DOHH2 (cell line): ENCODE results near the gene DQX1.
"Not testable (repeated sequence)": the region's sequence is repeated elsewhere in the genome, so short reads cannot be mapped to it uniquely, and the experiment has no call there.

Experiments
- H3F3A ChIP-seq: fragments of 200-600 bp; sonication (generic), shearing (Covaris generic); 2 replicates; pipeline ENCODE4 v1.6.0; 2016; ENCODE audit warnings: antibody characterized with exemption, mild to moderate bottlenecking; ENCODE audit not compliant: control insufficient read depth, insufficient read depth
- H3K27ac ChIP-seq: fragments of 200-600 bp; sonication (generic); 2 replicates; pipeline ENCODE4 v1.5.1; 2014; ENCODE audit warnings: low read depth, mild to moderate bottlenecking, low read length, moderate library complexity
- H3K27me3 ChIP-seq: fragments of 200-600 bp; sonication (generic); 2 replicates; pipeline ENCODE4 v1.6.1; 2014; ENCODE audit warnings: mild to moderate bottlenecking, low read length, mixed read lengths; ENCODE audit not compliant: control insufficient read depth
- H3K36me3 ChIP-seq: fragments of 200-600 bp; sonication (generic); 2 replicates; pipeline ENCODE4 v1.6.1; 2014; ENCODE audit warnings: mild to moderate bottlenecking, low read length, moderate library complexity, mixed read lengths; ENCODE audit not compliant: control insufficient read depth
- H3K4me1 ChIP-seq: fragments of 200-600 bp; sonication (generic); 2 replicates; pipeline ENCODE4 v1.6.1; 2014; ENCODE audit warnings: mild to moderate bottlenecking, low read length, mixed read lengths; ENCODE audit not compliant: control insufficient read depth
- H3K4me2 ChIP-seq: fragments of 200-600 bp; sonication (generic); 2 replicates; pipeline ENCODE4 v1.6.0; 2014; ENCODE audit warnings: mild to moderate bottlenecking, low read length, moderate library complexity
- H3K4me3 ChIP-seq: fragments of 200-600 bp; sonication (generic); 2 replicates; pipeline ENCODE4 v1.5.1; 2014; ENCODE audit warnings: mild to moderate bottlenecking, low read length, mixed read lengths
- H3K79me2 ChIP-seq: fragments of 200-600 bp; sonication (generic); 2 replicates; pipeline ENCODE4 v1.6.1; 2014; ENCODE audit warnings: mild to moderate bottlenecking, low read length, mixed read lengths; ENCODE audit not compliant: control insufficient read depth
- H3K9me2 ChIP-seq: fragments of 200-600 bp; sonication (generic); replicated peaks from 2 replicates; pipeline ENCODE4 v1.6.1; 2014; ENCODE audit warnings: mild to moderate bottlenecking, low read length, mixed read lengths; ENCODE audit not compliant: control insufficient read depth
- H3K9me3 ChIP-seq: fragments of 200-600 bp; sonication (generic); 2 replicates; pipeline ENCODE4 v1.6.1; 2014; ENCODE audit warnings: antibody characterized with exemption, low read length, mixed read lengths; ENCODE audit not compliant: control insufficient read depth, insufficient read depth
- H4K20me1 ChIP-seq: fragments of 200-600 bp; sonication (generic); 2 replicates; pipeline ENCODE4 v1.6.0; 2014; ENCODE audit warnings: low read depth, mild to moderate bottlenecking, antibody characterized with exemption, low read length, moderate library complexity; ENCODE audit not compliant: control insufficient read depth, insufficient read depth
- EZH2phosphoT487 ChIP-seq: fragments of 200-600 bp; sonication (generic); IDR thresholded peaks from 2 replicates; pipeline ENCODE4 v1.6.1; 2017; ENCODE audit warnings: borderline replicate concordance, mild to moderate bottlenecking, antibody characterized with exemption, low read length, moderate library complexity, mixed read lengths
- TF ChIP-seq, protein P1 (sequence below): fragments of 200-600 bp; sonication (generic); IDR thresholded peaks from one replicate; pipeline ENCODE4 v1.5.1; 2014; ENCODE audit warnings: antibody characterized with exemption, mild to moderate bottlenecking, low read depth, low read length; ENCODE audit not compliant: poor library complexity, severe bottlenecking

The DQX1 gene

GRCh38 chr2:74564222-74564621 is 38.2 kb upstream of the DQX1 start:
- no peak for TF ChIP-seq EZH2phosphoT487
- TF ChIP-seq, protein P1, sequence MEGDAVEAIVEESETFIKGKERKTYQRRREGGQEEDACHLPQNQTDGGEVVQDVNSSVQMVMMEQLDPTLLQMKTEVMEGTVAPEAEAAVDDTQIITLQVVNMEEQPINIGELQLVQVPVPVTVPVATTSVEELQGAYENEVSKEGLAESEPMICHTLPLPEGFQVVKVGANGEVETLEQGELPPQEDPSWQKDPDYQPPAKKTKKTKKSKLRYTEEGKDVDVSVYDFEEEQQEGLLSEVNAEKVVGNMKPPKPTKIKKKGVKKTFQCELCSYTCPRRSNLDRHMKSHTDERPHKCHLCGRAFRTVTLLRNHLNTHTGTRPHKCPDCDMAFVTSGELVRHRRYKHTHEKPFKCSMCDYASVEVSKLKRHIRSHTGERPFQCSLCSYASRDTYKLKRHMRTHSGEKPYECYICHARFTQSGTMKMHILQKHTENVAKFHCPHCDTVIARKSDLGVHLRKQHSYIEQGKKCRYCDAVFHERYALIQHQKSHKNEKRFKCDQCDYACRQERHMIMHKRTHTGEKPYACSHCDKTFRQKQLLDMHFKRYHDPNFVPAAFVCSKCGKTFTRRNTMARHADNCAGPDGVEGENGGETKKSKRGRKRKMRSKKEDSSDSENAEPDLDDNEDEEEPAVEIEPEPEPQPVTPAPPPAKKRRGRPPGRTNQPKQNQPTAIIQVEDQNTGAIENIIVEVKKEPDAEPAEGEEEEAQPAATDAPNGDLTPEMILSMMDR: no peak
- no peaks in the 10 kb centered on the region for H3K4me1 ChIP-seq
- no peaks in the 10 kb centered on the region for H3K36me3 ChIP-seq
- H3K9me3 ChIP-seq: no peaks in the 10 kb centered on the region
- peaks cover 21% of the 10 kb centered on the region for H3K27me3 ChIP-seq
- H3F3A ChIP-seq: no peaks in the 10 kb centered on the region
- H3K4me3 ChIP-seq: no peak overlapping the region
- no peaks in the 10 kb centered on the region for H3K79me2 ChIP-seq
- no peaks in the 10 kb centered on the region for H4K20me1 ChIP-seq
- H3K4me2 ChIP-seq: no peak overlapping the region
- no peak overlapping the region for H3K27ac ChIP-seq
- no peaks in the 10 kb centered on the region for H3K9me2 ChIP-seq

- no peak overlapping the region for H3K27ac ChIP-seq
- H4K20me1 ChIP-seq: no peaks in the 10 kb centered on the region
- H3K79me2 ChIP-seq: no peaks in the 10 kb centered on the region
- peaks cover 21% of the 10 kb centered on the region for H3K27me3 ChIP-seq
- H3K36me3 ChIP-seq: no peaks in the 10 kb centered on the region
- no peaks in the 10 kb centered on the region for H3F3A ChIP-seq
- H3K4me2 ChIP-seq: no peak overlapping the region
- H3K9me2 ChIP-seq: no peaks in the 10 kb centered on the region
- no peaks in the 10 kb centered on the region for H3K9me3 ChIP-seq
- H3K4me3 ChIP-seq: no peak overlapping the region
- TF ChIP-seq, protein P1: no peak
- no peak for TF ChIP-seq EZH2phosphoT487
- H3K4me1 ChIP-seq: no peaks in the 10 kb centered on the region
These were observed 36.2 kb upstream of the DQX1 start for GRCh38 chr2:74562126-74562775.

GRCh38 chr2:74561022-74561421 is 35.0 kb upstream of the DQX1 start:
- H3K9me3 ChIP-seq, H3F3A ChIP-seq, H3K4me3 ChIP-seq, H3K9me2 ChIP-seq, H4K20me1 ChIP-seq, H3K4me1 ChIP-seq, H3K79me2 ChIP-seq, H3K4me2 ChIP-seq, H3K27ac ChIP-seq: not testable (repeated sequence)
- peaks cover 21% of the 10 kb centered on the region for H3K27me3 ChIP-seq
- H3K36me3 ChIP-seq: peaks cover 11% of the 10 kb centered on the region

- Histone ChIP-seq H3K4me3 (no peak overlapping the region), H3K4me1 (peaks cover 4% of the 10 kb centered on the region), H3K4me2 (no peak overlapping the region), H3K9me3 (no peaks in the 10 kb centered on the region), H3K9me2 (no peaks in the 10 kb centered on the region), H3K36me3 (peaks cover 13% of the 10 kb centered on the region), H3K27me3 (peaks cover 21% of the 10 kb centered on the region), H4K20me1 (no peaks in the 10 kb centered on the region; the same call in 1 of the 2 replicates), H3F3A (no peaks in the 10 kb centered on the region), H3K79me2 (peaks cover 7% of the 10 kb centered on the region), H3K27ac (no peak overlapping the region)
- TF ChIP-seq EZH2phosphoT487: no peak
- TF ChIP-seq, protein P1: no peak
These were observed 34.6 kb upstream of the DQX1 start for GRCh38 chr2:74560591-74560990.
